Urinary bladder (tissue), 4 donors: ENCODE results near the gene FNDC4. TPM values are rescaled to one million over a fixed set of nuclear protein-coding genes. Genes with fewer than 3 reads are reported as not detected.
"Not testable (repeated sequence)": the region's sequence is repeated elsewhere in the genome, so short reads cannot be mapped to it uniquely, and the experiment has no call there.

Experiments
- DNase-seq: peaks from one replicate; pipeline ENCODE4 v3.0.0-alpha.2; 2015; ENCODE audit errors: extremely low spot score
- H3K27ac ChIP-seq: one replicate; pipeline ENCODE4 v1.5.1; 2013; ENCODE audit warnings: low read depth, mild to moderate bottlenecking, moderate library complexity
- H3K36me3 ChIP-seq: one replicate; pipeline ENCODE4 v1.6.1; 2013; ENCODE audit warnings: mild to moderate bottlenecking, moderate library complexity; ENCODE audit not compliant: insufficient read depth
- H3K4me1 ChIP-seq: one replicate; pipeline ENCODE4 v1.6.1; 2013; ENCODE audit warnings: mild to moderate bottlenecking, moderate library complexity; ENCODE audit not compliant: insufficient read depth
- H3K4me3 ChIP-seq: one replicate; pipeline ENCODE4 v1.5.1; 2013; ENCODE audit warnings: low read depth, low read length
- WGBS: extraction: QIAGEN DNeasy Blood & Tissue Kit; methylation state at CpG from one replicate; pipeline ENCODE4 v1.1.7; 2013; 5-methylcytosine and 5-hydroxymethylcytosine counted together
- polyA plus RNA-seq: library from polyadenylated mRNA; stranded (reverse); fragments of 200-250 nt; gene quantifications from one replicate; pipeline ENCODE4 v1.2.3, GENCODE V29; 2013
- total RNA-seq: library from RNA; depleted of rRNA; stranded (reverse); fragments of >200 nt; gene quantifications from one replicate; pipeline ENCODE4 v1.2.3, GENCODE V29; 2014
- donor health status: healthy with polysubstance abuse.
- donor health status: healthy.

Gene FNDC4
- total RNA-seq = 7.0 TPM
- 10.5 TPM for polyA plus RNA-seq

GRCh38 chr2:27494944-27495554 is at the start of gene FNDC4:
TSS of gene FNDC4 (minus strand) at chr2:27495200. CDS start at chr2:27494679, 521 bp downstream.
- DNase-seq = no peak
- H3K27ac ChIP-seq = peak within 1 kb of the TSS; percentile 38
- H3K36me3 ChIP-seq = no peaks in the 10 kb centered on the region
- WGBS = under 1% methylated on average over 70 of the region's 70 CpGs
- H3K4me1 ChIP-seq = no peaks in the 10 kb centered on the region
- H3K4me3 ChIP-seq = peak within 1 kb of the TSS; percentile 68

GRCh38 chr2:27544143-27544821 is 49.3 kb upstream of the FNDC4 start:
- 82% methylated on average over 6 of the region's 6 CpGs for WGBS
- H3K36me3 ChIP-seq = no peaks in the 10 kb centered on the region
- no peak overlapping the region for H3K27ac ChIP-seq
- DNase-seq = no peak
- H3K4me3 ChIP-seq = no peak overlapping the region
- H3K4me1 ChIP-seq = no peaks in the 10 kb centered on the region

GRCh38 chr2:27539649-27540048 is 44.6 kb upstream of the FNDC4 start:
- not testable (repeated sequence) for H3K4me1 ChIP-seq, H3K27ac ChIP-seq, H3K36me3 ChIP-seq, DNase-seq, H3K4me3 ChIP-seq
- WGBS = 93% methylated on average over 24 of the region's 35 CpGs

GRCh38 chr2:27538839-27539450 is 43.9 kb upstream of the FNDC4 start:
- H3K4me1 ChIP-seq, H3K27ac ChIP-seq, H3K4me3 ChIP-seq, H3K36me3 ChIP-seq, DNase-seq: not testable (repeated sequence)
- 49% methylated on average over 4 of the region's 6 CpGs for WGBS

- 67% methylated on average over 4 of the region's 4 CpGs for WGBS
- Histone ChIP-seq H3K4me1 (no peaks in the 10 kb centered on the region), H3K27ac (no peak overlapping the region), H3K4me3 (no peak overlapping the region), H3K36me3 (no peaks in the 10 kb centered on the region)
- DNase-seq = no peak
Observed at GRCh38 chr2:27537287-27537686, 42.3 kb upstream of the FNDC4 start.

GRCh38 chr2:27531983-27532382 is 37.0 kb upstream of the FNDC4 start:
- no peak for DNase-seq

GRCh38 chr2:27527182-27527581 is 32.2 kb upstream of the FNDC4 start:
- WGBS = 68% methylated on average over 3 of the region's 3 CpGs
- no peaks in the 10 kb centered on the region for H3K4me1 ChIP-seq
- H3K4me3 ChIP-seq = no peak overlapping the region
- DNase-seq = no peak
- no peaks in the 10 kb centered on the region for H3K36me3 ChIP-seq
- H3K27ac ChIP-seq = no peak overlapping the region

More at GRCh38 chr2:27531983-27532382, 37.0 kb upstream of the FNDC4 start:
- no peak overlapping the region for H3K4me3 ChIP-seq
- 71% methylated on average over 2 of the region's 2 CpGs for WGBS
- H3K4me1 ChIP-seq = no peaks in the 10 kb centered on the region
- H3K36me3 ChIP-seq = no peaks in the 10 kb centered on the region
- no peak overlapping the region for H3K27ac ChIP-seq

- WGBS = 89% methylated on average over 7 of the region's 7 CpGs
- no peaks in the 10 kb centered on the region for H3K36me3 ChIP-seq
- H3K27ac ChIP-seq = no peak overlapping the region
- H3K4me3 ChIP-seq = no peak overlapping the region
- DNase-seq = no peak
- H3K4me1 ChIP-seq = no peaks in the 10 kb centered on the region
Observed at GRCh38 chr2:27522400-27522945, 27.5 kb upstream of the FNDC4 start.

GRCh38 chr2:27520316-27520715 is 25.3 kb upstream of the FNDC4 start:
- H3K27ac ChIP-seq = no peak overlapping the region
- no peaks in the 10 kb centered on the region for H3K36me3 ChIP-seq
- WGBS = 85% methylated on average over 2 of the region's 2 CpGs
- no peaks in the 10 kb centered on the region for H3K4me1 ChIP-seq
- DNase-seq = no peak
- no peak overlapping the region for H3K4me3 ChIP-seq

- Histone ChIP-seq H3K36me3 (no peaks in the 10 kb centered on the region), H3K27ac (no peak overlapping the region), H3K4me3 (no peak overlapping the region), H3K4me1 (no peaks in the 10 kb centered on the region)
- 84% methylated on average over 4 of the region's 4 CpGs for WGBS
- no peak for DNase-seq
Observed at GRCh38 chr2:27518782-27519113, 23.7 kb upstream of the FNDC4 start.

- no peak for DNase-seq
- H3K4me3 ChIP-seq = no peak overlapping the region
- WGBS = 66% methylated on average over 5 of the region's 5 CpGs
Observed at GRCh38 chr2:27518113-27518781, 23.2 kb upstream of the FNDC4 start.

GRCh38 chr2:27509326-27509725 is 14.3 kb upstream of the FNDC4 start:
- Histone ChIP-seq H3K4me1 (no peaks in the 10 kb centered on the region), H3K4me3 (no peak overlapping the region), H3K27ac (no peak overlapping the region), H3K36me3 (no peaks in the 10 kb centered on the region)
- 46% methylated on average over 6 of the region's 6 CpGs for WGBS
- no peak for DNase-seq

More at GRCh38 chr2:27518113-27518781, 23.2 kb upstream of the FNDC4 start:
- Histone ChIP-seq H3K36me3 (no peaks in the 10 kb centered on the region), H3K27ac (no peak overlapping the region), H3K4me1 (no peaks in the 10 kb centered on the region)

GRCh38 chr2:27507293-27507692 is 12.3 kb upstream of the FNDC4 start:
- no peak for DNase-seq
- H3K4me3 ChIP-seq = no peak overlapping the region
- H3K27ac ChIP-seq = no peak overlapping the region
- no peaks in the 10 kb centered on the region for H3K4me1 ChIP-seq
- WGBS = 73% methylated on average over 4 of the region's 4 CpGs
- H3K36me3 ChIP-seq = no peaks in the 10 kb centered on the region
